Measurements from ENCODE around the gene CT45A2. TPM values are rescaled to one million over a fixed set of nuclear protein-coding genes. Genes with fewer than 3 reads are reported as not detected.
"Not testable (repeated sequence)": the region's sequence is repeated elsewhere in the genome, so short reads cannot be mapped to it uniquely, and the experiment has no call there.

The CT45A2 gene, protein sequence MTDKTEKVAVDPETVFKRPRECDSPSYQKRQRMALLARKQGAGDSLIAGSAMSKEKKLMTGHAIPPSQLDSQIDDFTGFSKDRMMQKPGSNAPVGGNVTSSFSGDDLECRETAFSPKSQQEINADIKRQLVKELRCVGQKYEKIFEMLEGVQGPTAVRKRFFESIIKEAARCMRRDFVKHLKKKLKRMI
- polyA plus RNA-seq (2012; ENCODE audit: insufficient read length, low read depth) = not detected

DNA sequence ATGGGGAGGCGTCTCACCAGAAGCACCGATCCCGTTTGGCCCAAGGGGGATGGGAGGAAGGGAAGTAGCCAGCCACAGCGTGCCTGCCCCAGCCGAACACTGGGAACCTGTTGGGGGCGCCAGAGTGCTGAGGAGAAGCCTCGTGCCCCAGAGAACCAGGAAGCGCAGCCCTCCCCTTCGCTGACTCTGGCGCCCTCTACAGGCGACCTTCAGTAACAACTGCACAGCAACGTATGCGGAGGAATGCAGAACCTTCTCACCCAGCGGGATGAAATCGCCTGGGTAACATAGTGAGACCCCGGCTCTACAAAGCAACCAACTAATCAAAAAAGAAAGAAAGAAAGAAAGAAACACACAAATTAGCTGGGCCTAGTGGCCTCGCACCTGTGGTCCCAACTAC lies at the start of gene CT45A2:
Gene CT45A2 (minus strand): TSS at position 101 of the 400 bp plus-strand sequence. CDS start 3,747 bp downstream, outside the sequence.
- TF ChIP-seq, protein P1, sequence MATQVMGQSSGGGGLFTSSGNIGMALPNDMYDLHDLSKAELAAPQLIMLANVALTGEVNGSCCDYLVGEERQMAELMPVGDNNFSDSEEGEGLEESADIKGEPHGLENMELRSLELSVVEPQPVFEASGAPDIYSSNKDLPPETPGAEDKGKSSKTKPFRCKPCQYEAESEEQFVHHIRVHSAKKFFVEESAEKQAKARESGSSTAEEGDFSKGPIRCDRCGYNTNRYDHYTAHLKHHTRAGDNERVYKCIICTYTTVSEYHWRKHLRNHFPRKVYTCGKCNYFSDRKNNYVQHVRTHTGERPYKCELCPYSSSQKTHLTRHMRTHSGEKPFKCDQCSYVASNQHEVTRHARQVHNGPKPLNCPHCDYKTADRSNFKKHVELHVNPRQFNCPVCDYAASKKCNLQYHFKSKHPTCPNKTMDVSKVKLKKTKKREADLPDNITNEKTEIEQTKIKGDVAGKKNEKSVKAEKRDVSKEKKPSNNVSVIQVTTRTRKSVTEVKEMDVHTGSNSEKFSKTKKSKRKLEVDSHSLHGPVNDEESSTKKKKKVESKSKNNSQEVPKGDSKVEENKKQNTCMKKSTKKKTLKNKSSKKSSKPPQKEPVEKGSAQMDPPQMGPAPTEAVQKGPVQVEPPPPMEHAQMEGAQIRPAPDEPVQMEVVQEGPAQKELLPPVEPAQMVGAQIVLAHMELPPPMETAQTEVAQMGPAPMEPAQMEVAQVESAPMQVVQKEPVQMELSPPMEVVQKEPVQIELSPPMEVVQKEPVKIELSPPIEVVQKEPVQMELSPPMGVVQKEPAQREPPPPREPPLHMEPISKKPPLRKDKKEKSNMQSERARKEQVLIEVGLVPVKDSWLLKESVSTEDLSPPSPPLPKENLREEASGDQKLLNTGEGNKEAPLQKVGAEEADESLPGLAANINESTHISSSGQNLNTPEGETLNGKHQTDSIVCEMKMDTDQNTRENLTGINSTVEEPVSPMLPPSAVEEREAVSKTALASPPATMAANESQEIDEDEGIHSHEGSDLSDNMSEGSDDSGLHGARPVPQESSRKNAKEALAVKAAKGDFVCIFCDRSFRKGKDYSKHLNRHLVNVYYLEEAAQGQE (IDR thresholded peaks at IDR 0.05; ENCODE audit: insufficient read depth in 1 of 2, low read depth in 2 of 2, low read length in 2 of 2) = not testable (repeated sequence)
- TF ChIP-seq FOXP2 (optimal IDR thresholded peaks at IDR 0.05; ENCODE audit: borderline replicate concordance, extremely low read depth, extremely low read length, insufficient read depth); TAF1 (IDR thresholded peaks at IDR 0.05; ENCODE audit: borderline replicate concordance, insufficient read depth, low read length): not testable (repeated sequence)

DNA sequence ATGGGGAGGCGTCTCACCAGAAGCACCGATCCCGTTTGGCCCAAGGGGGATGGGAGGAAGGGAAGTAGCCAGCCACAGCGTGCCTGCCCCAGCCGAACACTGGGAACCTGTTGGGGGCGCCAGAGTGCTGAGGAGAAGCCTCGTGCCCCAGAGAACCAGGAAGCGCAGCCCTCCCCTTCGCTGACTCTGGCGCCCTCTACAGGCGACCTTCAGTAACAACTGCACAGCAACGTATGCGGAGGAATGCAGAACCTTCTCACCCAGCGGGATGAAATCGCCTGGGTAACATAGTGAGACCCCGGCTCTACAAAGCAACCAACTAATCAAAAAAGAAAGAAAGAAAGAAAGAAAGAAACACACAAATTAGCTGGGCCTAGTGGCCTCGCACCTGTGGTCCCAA lies 34.6 kb upstream of the CT45A2 start, which contains the start of gene CT45A8:
Gene CT45A8 (minus strand): TSS at position 101 of the 400 bp plus-strand sequence. CDS start 3,755 bp downstream, outside the sequence.
- not testable (repeated sequence) for TF ChIP-seq TAF1 (IDR thresholded peaks at IDR 0.05; ENCODE audit: borderline replicate concordance, insufficient read depth, low read length); POLR2AphosphoS5 (IDR thresholded peaks at IDR 0.05; ENCODE audit: low read depth, low read length)
- TF ChIP-seq, protein P1 (IDR thresholded peaks at IDR 0.05; ENCODE audit: insufficient read depth in 1 of 2, low read depth in 2 of 2, low read length in 2 of 2) = not testable (repeated sequence)

DNA sequence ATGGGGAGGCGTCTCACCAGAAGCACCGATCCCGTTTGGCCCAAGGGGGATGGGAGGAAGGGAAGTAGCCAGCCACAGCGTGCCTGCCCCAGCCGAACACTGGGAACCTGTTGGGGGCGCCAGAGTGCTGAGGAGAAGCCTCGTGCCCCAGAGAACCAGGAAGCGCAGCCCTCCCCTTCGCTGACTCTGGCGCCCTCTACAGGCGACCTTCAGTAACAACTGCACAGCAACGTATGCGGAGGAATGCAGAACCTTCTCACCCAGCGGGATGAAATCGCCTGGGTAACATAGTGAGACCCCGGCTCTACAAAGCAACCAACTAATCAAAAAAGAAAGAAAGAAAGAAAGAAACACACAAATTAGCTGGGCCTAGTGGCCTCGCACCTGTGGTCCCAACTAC lies 17.4 kb upstream of the CT45A2 start, which contains the start of gene CT45A7:
Gene CT45A7 (minus strand): TSS at position 101 of the 400 bp plus-strand sequence. CDS start 3,747 bp downstream, outside the sequence.
- TF ChIP-seq FOXP2 (optimal IDR thresholded peaks at IDR 0.05; ENCODE audit: borderline replicate concordance, extremely low read depth, extremely low read length, insufficient read depth); SIN3A (IDR thresholded peaks at IDR 0.05; ENCODE audit: borderline replicate concordance, insufficient read depth, low read length); TAF1 (IDR thresholded peaks at IDR 0.05; ENCODE audit: borderline replicate concordance, insufficient read depth, low read length): not testable (repeated sequence)

DNA sequence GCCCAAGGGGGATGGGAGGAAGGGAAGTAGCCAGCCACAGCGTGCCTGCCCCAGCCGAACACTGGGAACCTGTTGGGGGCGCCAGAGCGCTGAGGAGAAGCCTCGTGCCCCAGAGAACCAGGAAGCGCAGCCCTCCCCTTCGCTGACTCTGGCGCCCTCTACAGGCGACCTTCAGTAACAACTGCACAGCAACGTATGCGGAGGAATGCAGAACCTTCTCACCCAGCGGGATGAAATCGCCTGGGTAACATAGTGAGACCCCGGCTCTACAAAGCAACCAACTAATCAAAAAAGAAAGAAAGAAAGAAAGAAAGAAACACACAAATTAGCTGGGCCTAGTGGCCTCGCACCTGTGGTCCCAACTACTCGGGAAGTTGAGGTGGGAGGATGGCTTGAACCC lies 17.1 kb downstream of the CT45A2 start, which contains the start of gene CT45A6:
Gene CT45A6 (minus strand): TSS at position 101 of the 400 bp plus-strand sequence. CDS start 3,794 bp downstream, outside the sequence.
- not testable (repeated sequence) for TF ChIP-seq FOXP2 (optimal IDR thresholded peaks at IDR 0.05; ENCODE audit: borderline replicate concordance, extremely low read depth, extremely low read length, insufficient read depth); SIN3A (IDR thresholded peaks at IDR 0.05; ENCODE audit: borderline replicate concordance, insufficient read depth, low read length); TAF1 (IDR thresholded peaks at IDR 0.05; ENCODE audit: borderline replicate concordance, insufficient read depth, low read length)

DNA sequence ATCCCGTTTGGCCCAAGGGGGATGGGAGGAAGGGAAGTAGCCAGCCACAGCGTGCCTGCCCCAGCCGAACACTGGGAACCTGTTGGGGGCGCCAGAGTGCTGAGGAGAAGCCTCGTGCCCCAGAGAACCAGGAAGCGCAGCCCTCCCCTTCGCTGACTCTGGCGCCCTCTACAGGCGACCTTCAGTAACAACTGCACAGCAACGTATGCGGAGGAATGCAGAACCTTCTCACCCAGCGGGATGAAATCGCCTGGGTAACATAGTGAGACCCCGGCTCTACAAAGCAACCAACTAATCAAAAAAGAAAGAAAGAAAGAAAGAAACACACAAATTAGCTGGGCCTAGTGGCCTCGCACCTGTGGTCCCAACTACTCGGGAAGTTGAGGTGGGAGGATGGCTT lies 34.4 kb downstream of the CT45A2 start, which contains the start of gene CT45A5:
Gene CT45A5 (minus strand): TSS at position 101 of the 400 bp plus-strand sequence. CDS start 3,774 bp downstream, outside the sequence.
- TF ChIP-seq FOXP2 (optimal IDR thresholded peaks at IDR 0.05; ENCODE audit: borderline replicate concordance, extremely low read depth, extremely low read length, insufficient read depth); TAF1 (IDR thresholded peaks at IDR 0.05; ENCODE audit: borderline replicate concordance, insufficient read depth, low read length): not testable (repeated sequence)
- TF ChIP-seq, protein P1 (IDR thresholded peaks at IDR 0.05; ENCODE audit: insufficient read depth in 1 of 2, low read depth in 2 of 2, low read length in 2 of 2) = not testable (repeated sequence)

DNA sequence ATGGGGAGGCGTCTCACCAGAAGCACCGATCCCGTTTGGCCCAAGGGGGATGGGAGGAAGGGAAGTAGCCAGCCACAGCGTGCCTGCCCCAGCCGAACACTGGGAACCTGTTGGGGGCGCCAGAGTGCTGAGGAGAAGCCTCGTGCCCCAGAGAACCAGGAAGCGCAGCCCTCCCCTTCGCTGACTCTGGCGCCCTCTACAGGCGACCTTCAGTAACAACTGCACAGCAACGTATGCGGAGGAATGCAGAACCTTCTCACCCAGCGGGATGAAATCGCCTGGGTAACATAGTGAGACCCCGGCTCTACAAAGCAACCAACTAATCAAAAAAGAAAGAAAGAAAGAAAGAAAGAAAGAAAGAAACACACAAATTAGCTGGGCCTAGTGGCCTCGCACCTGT lies 51.7 kb downstream of the CT45A2 start, which contains the start of gene CT45A3:
Gene CT45A3 (minus strand): TSS at position 101 of the 400 bp plus-strand sequence. CDS start 3,747 bp downstream, outside the sequence.
- not testable (repeated sequence) for TF ChIP-seq SIN3A (IDR thresholded peaks at IDR 0.05; ENCODE audit: borderline replicate concordance, insufficient read depth, low read length); FOXP2 (optimal IDR thresholded peaks at IDR 0.05; ENCODE audit: borderline replicate concordance, extremely low read depth, extremely low read length, insufficient read depth)
- TF ChIP-seq, protein P1 (IDR thresholded peaks at IDR 0.05; ENCODE audit: insufficient read depth in 1 of 2, low read depth in 2 of 2, low read length in 2 of 2) = not testable (repeated sequence)
